ENCODE measurements around the gene OPN3. TPM values are rescaled to one million over a fixed set of nuclear protein-coding genes. Genes with fewer than 3 reads are reported as not detected.

Gene OPN3
- total RNA-seq, 2 experiments from 2014 or later = 6.9 to 8.2 TPM

DNA sequence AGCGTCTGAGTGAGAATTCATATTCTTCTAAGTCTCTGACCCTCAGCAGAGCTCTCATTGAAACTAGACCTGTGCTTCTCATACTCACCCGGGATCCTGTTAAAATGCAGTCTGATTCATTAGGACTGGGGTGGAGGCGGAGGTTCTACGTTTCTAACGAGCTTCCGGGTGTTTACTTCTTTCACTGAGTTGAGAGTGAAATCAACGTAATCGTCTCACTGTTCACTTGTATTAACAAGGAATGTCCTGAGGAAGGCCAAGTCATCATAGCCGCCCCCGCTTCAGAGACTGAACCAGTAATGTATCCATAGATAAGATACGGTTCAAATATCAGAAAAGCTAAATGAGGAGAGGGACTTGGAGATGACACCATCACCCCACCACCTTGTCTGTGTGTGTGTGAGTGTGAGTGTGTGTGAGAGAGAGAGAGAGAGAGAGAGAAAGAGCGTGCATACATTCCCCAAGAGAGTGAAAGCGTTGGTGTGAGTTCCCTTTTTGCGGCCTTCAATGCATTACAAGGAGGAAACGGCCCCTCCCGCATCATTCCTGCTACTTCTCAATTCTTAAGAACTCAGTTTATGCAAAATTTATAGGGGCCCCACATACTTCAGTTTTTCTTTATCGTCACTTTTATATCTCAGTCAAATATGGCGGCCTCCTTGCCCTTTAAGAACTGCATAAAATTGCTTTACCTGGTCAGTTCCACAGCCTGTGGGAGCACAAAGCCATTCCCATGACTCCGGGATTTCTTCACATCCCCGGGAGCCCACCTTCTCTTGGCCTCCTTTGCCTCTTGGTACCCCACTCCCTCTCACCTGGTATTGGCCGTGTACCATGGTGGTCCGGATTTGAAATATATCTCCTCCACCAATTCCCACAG is 88.2 kb downstream of the OPN3 start:
- ChIA-PET CTCF (no interaction called here), POLR2A (no interaction called here)

GRCh38 chr1:241550318-241550717 is 89.9 kb downstream of the OPN3 start:
- POLR2A ChIA-PET = no interaction called here
- CTCF ChIA-PET = no interaction called here

GRCh38 chr1:241548008-241548407 is 92.2 kb downstream of the OPN3 start:
- ChIA-PET POLR2A (no interaction called here), CTCF (no interaction called here)

Other genes with a start within 250 kb of the OPN3 start
- gene FH, start 120.6 kb downstream of the OPN3 start, total RNA-seq = 10 to 100 TPM; 95.9 to 98.2 TPM
- gene KMO, start 108.0 kb downstream of the OPN3 start, total RNA-seq = under 1 TPM in 1 of 2 experiments, not detected in 1; 0.42 TPM
- gene CHML, start within 50 bp of the OPN3 start, total RNA-seq = 10 to 100 TPM; 23.1 to 24.8 TPM
- not detected for gene WDR64, start 11.9 kb upstream of the OPN3 start, total RNA-seq
- gene EXO1, start 207.8 kb upstream of the OPN3 start, total RNA-seq = 10 to 100 TPM; 81.1 to 82.9 TPM